RPMI8226 (cell line): Measurements from ENCODE around the gene PLEKHM3.

Experiments used
- DNase-seq: peaks from one replicate; pipeline ENCODE4 v3.0.0-alpha.2; 2015

The PLEKHM3 gene

GRCh38 chr2:207847098-207847806 is 178.1 kb downstream of the PLEKHM3 start:
- no peak for DNase-seq

DNA sequence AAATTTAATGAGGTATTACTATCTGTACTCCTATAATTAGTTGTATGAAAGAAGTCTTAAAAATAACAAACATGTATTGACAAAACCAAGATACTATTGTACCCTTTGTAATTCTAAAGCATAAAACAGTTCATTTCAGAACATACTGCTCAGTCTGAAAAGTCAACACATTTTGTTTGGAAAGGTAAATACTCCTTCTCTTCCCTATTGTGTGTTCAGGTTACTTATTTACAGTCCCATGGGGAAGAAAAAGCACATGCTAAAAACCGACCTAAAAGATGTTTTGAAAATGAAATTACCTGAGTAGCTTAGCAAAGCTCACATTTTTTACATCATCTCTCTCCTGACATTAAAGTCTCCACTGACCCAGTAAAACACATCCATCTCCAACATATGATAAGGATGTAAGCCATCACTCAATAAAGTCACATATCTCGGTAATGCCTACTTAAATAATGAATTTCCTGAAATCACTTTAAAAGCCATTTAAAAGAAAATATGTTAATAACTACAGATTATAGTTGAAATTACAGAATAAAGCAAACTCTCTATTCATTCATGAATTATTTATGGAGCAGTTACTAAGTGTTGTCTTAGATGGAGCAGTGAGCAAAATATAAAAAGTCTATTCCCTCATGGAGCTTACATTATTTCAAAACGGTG is 180.0 kb downstream of the PLEKHM3 start:
- DNase-seq: no peak

DNA sequence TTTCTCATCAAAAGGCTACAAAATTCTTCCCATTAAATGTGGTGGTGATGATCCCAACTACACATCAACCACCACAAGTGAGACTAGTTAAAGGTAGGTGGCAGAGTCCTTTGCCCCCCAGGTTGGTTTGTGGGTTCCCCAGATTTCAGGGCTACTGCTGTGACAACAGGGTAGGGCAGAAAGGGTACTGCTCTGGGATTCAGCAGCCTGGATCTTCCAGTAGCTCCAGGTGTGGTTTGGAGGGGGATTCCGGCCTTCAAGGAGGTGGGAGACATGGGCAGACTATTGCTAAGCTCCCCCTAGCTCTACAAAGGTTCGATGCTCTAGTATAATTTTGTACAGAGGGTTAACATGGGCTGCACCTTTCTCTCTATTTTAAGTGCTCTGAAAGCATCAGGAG is 180.7 kb downstream of the PLEKHM3 start:
- DNase-seq: no peak

DNA sequence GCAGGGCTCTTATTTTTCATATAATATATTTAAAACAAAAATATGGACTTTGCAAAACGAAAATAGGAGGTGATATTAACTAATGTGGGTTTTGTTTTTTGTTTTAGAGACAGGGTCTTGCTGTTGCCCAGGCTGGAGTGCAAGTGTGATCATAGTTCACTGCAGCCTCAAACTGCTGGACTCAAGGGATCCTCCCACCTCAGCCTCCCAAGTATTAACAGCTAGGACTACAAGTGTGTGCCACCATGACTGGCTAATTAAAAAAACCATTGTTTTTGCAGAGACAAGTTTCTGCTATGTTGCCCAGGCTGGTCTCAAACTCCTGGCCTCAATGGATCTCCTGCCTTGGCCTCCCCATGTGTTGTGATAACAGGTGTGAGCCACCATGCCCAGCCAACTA is 185.2 kb downstream of the PLEKHM3 start:
- DNase-seq: no peak

GRCh38 chr2:207839575-207839974 is 185.8 kb downstream of the PLEKHM3 start:
- no peak for DNase-seq

DNA sequence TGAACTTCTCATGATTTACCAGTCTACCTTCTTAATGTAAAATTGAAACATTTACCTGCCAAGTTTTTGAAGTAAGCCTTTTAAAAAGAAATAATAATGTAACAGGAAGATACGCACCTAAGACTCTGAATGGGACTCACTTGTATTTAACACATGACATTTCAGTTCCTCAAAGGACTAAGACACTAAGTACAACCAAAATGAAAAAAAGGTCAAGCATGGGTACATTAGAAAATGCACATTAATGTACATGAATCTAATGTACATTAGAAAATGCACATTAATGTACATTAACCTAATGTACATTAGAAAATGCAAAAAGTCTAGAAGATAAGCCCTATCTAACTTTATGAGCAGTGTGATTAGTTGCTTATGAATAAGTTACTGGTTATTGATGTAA is 186.3 kb downstream of the PLEKHM3 start:
- no peak for DNase-seq

DNA sequence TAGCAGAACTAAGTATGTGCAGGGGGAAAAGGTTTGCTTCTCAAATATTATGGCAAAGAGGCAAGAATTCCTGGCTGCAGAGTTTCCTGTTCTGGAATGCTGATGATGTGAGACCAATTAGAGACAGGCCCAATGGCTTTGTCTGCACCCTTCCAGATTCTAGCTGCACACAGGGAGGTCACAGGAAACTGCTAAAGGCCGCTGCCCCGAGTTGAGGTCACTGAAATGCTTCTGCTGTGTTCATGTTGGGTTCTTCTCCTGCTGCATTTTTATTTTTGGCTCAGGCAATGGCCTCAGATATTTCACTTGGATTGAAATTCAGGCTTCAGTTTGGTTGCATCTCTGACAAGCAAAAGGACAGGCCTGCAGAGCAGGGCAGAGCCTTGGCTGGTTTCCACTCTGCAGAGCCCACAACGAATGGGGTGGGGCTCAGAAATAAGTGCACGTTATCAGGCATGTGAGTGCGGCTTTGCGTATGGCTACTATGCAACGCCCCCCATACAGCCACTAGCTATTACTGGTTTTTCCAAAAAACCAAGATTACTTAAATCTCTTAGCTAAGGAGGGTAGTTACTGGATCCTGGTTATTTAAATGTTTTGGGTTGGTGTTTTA is 188.7 kb downstream of the PLEKHM3 start:
- no peak for DNase-seq

GRCh38 chr2:207835805-207836204 is 189.5 kb downstream of the PLEKHM3 start:
- no peak for DNase-seq

DNA sequence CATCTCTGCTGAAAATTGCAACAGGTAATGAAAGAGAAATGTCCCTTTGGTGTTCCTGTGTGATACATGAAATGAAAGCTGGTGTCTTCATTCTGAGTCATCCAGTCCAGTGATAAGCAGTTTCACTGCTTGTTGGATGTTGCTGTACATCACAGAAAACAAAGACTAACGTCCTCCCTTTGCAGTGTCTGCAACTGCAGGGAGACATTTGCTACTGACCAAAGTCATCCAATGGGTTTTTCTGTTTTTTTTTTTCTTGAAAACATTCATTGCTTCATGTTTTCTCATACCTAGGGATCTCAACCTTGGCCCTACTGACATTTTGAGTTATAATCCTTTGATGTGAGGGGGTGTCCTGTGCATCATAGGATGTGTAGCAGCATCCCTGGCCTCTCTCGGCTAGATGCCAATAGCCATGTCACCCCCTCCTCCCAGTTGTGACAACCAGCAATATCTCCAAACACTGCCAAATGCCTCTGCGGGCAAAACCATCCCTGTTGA is 192.0 kb downstream of the PLEKHM3 start:
- no peak for DNase-seq

DNA sequence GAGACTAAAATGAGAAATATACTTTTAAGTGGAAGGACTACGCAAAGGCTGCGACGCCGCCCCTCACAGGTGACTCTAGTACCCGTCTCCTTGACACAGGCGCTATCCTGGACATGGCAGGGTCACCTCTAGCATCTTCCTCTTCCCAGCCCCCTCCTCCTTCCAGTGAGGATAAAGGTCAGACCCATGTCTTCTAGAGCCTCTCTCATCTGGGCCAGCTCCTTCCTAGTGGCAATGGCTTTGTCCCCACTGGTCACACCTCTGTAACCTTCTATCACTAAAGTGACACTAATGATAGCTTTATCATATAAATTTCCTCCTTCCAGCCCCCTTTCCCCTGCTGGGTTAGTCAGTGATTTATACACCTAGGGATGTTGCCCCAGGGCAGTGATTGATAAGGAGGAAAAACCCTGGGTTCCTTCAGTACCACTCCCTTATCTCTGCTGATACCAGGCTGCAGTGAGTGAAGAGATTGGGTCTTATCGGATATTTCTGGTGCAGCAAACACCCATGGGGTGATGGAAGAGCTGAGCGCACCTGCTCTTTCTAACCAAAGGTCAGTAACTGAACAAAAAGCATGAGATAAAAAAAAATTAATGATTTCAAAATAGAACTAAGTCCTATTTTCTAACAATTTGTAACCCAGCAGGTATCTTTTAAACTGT is 193.6 kb downstream of the PLEKHM3 start:
- DNase-seq: no peak

- DNase-seq: no peak
Observed at GRCh38 chr2:207830778-207831438, 194.4 kb downstream of the PLEKHM3 start.

DNA sequence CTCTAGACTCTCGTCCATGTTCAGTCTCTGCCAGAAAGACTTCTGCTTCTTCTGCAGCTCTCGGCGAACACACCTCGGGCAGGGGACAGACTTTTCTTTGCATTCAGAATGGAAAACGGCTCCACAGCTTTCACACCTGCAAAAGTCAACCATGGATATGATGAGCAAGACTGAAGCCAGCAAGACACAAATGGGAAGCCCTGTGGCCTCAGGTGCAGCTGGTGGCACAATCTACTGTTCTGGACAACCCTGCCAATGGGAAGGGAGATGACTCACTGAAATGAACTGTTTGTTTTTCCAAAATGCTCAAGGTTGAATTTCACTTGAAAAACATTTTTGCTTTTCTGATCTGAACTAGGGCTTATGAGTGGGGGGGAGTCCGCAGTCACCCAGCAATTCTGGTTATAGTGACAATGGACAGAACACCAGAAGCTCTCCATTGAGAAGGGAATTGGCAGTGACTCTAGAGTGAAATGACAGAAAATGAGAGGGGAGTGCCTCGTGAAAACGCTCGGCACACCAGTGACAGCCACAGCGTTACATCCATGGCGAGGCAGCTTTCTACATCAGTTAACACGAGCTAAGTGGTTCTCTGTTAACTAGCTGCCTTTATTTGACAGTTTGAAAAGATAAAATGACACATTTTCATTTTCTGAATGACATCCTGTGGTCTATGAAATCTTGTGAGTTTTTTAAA is 196.8 kb downstream of the PLEKHM3 start:
- no peak for DNase-seq

DNA sequence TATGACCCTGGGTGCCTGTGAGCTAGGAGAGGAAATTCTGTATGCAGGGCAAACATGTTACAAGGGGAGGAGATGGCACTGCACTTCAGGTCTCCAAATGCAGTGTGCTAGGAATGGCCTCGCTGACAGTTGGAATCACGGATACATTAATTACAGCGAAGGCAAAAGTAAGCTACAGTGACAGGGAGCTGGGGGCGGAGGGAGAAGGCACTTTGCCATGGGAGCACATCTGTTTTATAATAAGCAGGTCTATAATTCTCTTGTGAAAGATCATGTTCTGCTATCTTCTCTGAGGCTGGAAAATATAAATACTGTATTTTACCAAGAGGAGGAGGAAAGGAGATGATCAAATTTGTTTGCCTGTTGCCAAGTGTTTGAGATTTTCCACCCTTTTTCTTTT is 199.3 kb downstream of the PLEKHM3 start:
- DNase-seq: no peak

DNA sequence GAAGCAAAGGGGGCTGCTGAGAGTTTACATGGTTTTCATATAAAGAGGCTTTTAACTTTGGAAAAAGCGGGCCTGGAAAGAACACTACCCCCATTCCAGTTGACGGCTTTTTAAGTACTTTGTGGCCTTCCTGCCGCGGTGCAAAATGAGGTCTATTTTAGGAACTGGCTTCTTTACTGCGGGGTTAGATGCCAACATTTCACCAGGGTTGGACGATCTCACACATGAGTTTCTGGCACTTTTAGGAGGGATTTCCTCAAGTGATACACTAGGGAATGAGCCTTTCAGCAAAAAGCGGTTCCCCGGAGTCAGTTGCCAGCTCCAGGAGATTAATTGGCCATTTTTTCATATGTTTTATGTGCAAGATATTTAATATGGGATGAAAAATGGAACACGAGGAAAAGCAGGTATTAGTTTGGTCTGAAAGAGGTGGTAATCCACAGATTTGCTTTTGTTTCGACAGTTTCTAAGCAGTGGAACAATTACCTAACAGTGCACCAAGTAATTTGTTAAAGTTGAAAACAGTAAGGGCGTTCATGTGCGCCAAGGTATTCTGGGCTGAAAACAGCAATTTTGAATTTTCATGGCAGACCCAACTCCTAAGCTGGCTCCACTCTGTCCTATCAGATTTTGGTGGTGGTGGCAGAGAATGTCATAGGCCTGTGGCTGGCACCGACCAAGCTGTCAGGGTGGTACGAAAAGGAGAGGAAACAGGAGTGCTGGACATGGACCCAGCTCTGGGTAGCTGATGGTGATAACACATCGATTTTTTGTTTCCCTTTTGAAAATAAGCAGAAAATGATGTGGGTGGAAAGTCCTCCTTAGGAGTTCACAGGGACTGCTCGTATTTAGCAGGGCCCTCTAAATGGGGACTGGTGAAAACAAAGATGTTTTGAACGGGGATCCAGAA is 200.0 kb downstream of the PLEKHM3 start:
- no peak for DNase-seq

DNA sequence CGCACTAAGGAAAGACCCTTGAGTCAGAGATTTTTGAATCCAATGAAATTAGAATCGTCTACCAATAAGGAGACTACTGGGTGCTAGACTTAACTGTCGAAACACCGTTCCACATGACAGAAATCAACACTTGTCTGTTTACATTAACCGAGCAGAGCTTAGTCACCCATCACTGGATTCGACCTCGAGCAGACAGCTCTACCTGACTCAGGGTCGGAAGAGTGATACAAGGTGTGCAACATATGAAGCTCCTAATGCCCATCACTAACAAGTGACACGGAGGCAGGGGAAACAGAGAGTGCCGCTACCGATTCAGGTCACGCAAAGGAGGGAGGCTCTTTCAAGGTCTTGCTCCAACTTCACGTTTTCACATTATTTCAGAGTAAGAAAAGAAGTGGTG is 201.5 kb downstream of the PLEKHM3 start:
- no peak for DNase-seq

GRCh38 chr2:207819839-207820784 is 205.2 kb downstream of the PLEKHM3 start:
- DNase-seq: no peak

GRCh38 chr2:207819021-207819797 is 206.1 kb downstream of the PLEKHM3 start:
- DNase-seq: no peak

DNA sequence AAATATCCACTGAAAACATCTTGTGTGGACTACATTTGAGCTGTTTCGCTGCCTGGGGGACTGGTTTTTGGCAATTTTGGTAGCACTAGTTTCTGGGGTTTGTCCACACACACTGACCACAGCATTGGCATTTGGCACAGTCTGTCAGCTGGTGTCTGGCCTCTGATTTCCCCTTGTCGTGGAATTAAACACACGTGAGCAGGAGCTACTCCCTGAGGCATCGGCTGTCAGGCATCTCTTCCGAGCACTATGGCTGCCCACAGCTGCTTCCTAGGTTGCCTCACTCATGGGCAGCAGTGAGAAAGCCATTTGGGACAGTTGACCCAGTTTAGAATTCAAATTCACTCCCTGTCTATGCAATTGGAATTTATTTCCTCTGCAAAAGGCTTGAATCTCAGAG is 208.8 kb downstream of the PLEKHM3 start:
- DNase-seq: no peak

DNA sequence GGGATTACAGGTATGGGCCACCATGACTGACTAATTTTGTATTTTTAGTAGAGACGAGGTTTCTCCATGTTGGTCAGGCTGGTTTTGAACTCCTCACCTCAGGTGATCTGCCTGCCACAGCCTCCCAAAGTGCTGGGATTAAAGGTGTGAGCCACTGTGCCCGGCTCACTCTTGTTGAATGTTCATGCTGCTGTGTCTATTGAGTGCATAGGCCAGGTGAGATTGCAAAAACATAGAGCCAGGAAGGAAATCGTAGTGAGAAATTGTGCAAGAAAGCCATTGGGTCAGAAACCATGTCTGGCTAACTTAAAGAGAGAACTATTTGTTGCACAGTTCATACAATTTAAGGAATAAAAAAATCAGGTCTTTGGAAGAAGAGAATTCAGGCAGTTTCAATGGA is 210.1 kb downstream of the PLEKHM3 start:
- no peak for DNase-seq
